Thyroid gland (tissue), 4 donors: Measurements from ENCODE around the gene ZBTB25. TPM values are rescaled to one million over a fixed set of nuclear protein-coding genes. Genes with fewer than 3 reads are reported as not detected.
"Not testable (repeated sequence)": the region's sequence is repeated elsewhere in the genome, so short reads cannot be mapped to it uniquely, and the experiment has no call there.

Experiments
- DNase-seq, 2 donors: peaks; one replicate each; pipeline ENCODE4 v3.0.0-alpha.2; 2019
- H3K27ac ChIP-seq, 3 donors: fragments of 200-600 bp; sonication (generic); 1 replicate in 2 of 3; 2 replicates in 1 of 3; pipeline ENCODE4 v1.5.1; 2016 to 2019; ENCODE audit warnings: mild to moderate bottlenecking in 1 of 3, moderate library complexity in 1 of 3
- H3K27me3 ChIP-seq: fragments of 200-600 bp; sonication (generic); one replicate; pipeline ENCODE4 v1.5.1; 2019
- H3K36me3 ChIP-seq, 2 donors: fragments of 200-600 bp; sonication (generic); one replicate each; pipeline ENCODE4 v1.5.1; 2016 to 2019
- H3K4me1 ChIP-seq, 2 donors: fragments of 200-600 bp; sonication (generic); one replicate each; pipeline ENCODE4 v1.5.1; 2017 to 2019
- H3K4me3 ChIP-seq, 3 donors: fragments of 200-600 bp; sonication (generic); replicated peaks in 1 of 3; 1 replicate in 2 of 3; 2 replicates in 1 of 3; pipeline ENCODE4 v1.5.1; 2016; ENCODE audit warnings: mild to moderate bottlenecking in 1 of 3
- H3K9me3 ChIP-seq: fragments of 200-600 bp; sonication (generic); one replicate; pipeline ENCODE4 v1.5.1; 2017
- POLR2A ChIP-seq, 2 donors: fragments of 450-650 bp; IDR thresholded peaks; one replicate each; pipeline ENCODE4 v1.6.1; 2017; ENCODE audit warnings: antibody characterized with exemption in 2 of 2, mild to moderate bottlenecking in 2 of 2, moderate library complexity in 1 of 2
- WGBS, 2 donors: methylation state at CpG; one replicate each; pipeline ENCODE4 v1.1.5; 2017; 5-methylcytosine and 5-hydroxymethylcytosine counted together
- intact Hi-C: fragments of 100-400 bp; cut with DNase I; formaldehyde crosslinking; loops from one replicate; pipeline ENCODE4 v1.15.1; 2023
- total RNA-seq, 4 donors: library from RNA; depleted of rRNA; stranded (reverse); fragments of >200 nt; gene quantifications; one replicate each; pipeline ENCODE4 v1.2.3, GENCODE V29; 2016
- TF ChIP-seq, protein P1 (sequence below), 6 experiments: fragments of 200-600 bp in 3 of 6; fragments of 450-650 bp in 3 of 6; sonication (generic) in 3 of 6; IDR thresholded peaks; one replicate each; pipeline ENCODE4 v1.5.1; 2016 to 2019; ENCODE audit warnings: antibody characterized with exemption in 6 of 6, mild to moderate bottlenecking in 2 of 6, inconsistent platforms in 1 of 6, moderate library complexity in 1 of 6

The ZBTB25 gene
- total RNA-seq, 4 donors from 2014 or later: 15.9 to 23.0 (median 17.7) TPM

DNA sequence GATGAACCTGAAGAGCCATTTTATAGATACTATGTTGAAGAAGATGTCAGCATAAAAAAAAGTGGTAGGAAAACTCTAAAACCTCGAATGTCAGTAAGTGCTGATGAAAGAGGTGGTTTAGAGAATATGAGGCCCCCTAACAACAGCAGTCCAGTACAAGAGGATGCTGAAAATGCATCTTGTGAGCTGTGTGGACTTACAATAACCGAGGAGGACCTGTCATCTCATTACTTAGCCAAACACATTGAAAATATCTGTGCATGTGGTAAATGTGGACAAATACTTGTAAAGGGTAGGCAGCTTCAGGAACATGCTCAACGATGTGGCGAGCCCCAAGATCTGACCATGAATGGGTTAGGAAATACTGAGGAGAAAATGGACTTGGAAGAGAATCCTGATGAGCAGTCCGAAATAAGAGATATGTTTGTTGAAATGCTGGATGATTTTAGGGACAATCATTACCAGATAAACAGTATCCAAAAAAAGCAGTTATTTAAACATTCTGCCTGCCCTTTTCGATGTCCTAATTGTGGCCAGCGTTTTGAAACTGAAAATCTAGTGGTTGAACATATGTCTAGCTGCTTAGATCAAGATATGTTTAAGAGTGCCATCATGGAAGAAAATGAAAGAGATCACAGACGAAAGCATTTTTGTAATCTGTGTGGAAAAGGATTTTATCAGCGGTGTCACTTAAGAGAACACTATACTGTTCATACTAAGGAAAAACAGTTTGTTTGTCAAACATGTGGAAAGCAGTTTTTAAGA is 19.1 kb upstream of the ZBTB25 start:
- H3K4me3 ChIP-seq: no peak overlapping the region
- intact Hi-C loops: no loop called here
- peaks cover 0 to 4% of the 10 kb centered on the region in 2 donors for H3K4me1 ChIP-seq
- no peak overlapping the region for H3K27ac ChIP-seq
- H3K9me3 ChIP-seq: no peaks in the 10 kb centered on the region
- DNase-seq: no peak
- TF ChIP-seq, protein P1, sequence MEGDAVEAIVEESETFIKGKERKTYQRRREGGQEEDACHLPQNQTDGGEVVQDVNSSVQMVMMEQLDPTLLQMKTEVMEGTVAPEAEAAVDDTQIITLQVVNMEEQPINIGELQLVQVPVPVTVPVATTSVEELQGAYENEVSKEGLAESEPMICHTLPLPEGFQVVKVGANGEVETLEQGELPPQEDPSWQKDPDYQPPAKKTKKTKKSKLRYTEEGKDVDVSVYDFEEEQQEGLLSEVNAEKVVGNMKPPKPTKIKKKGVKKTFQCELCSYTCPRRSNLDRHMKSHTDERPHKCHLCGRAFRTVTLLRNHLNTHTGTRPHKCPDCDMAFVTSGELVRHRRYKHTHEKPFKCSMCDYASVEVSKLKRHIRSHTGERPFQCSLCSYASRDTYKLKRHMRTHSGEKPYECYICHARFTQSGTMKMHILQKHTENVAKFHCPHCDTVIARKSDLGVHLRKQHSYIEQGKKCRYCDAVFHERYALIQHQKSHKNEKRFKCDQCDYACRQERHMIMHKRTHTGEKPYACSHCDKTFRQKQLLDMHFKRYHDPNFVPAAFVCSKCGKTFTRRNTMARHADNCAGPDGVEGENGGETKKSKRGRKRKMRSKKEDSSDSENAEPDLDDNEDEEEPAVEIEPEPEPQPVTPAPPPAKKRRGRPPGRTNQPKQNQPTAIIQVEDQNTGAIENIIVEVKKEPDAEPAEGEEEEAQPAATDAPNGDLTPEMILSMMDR (IDR thresholded peaks at IDR 0.05): no peak
- no peak for TF ChIP-seq POLR2A (IDR thresholded peaks at IDR 0.05)
- 93% methylated on average over 9 of the region's 9 CpGs for WGBS, 2 donors
- peaks cover 4 to 12% of the 10 kb centered on the region in 2 donors for H3K36me3 ChIP-seq
- H3K27me3 ChIP-seq: no peaks in the 10 kb centered on the region

DNA sequence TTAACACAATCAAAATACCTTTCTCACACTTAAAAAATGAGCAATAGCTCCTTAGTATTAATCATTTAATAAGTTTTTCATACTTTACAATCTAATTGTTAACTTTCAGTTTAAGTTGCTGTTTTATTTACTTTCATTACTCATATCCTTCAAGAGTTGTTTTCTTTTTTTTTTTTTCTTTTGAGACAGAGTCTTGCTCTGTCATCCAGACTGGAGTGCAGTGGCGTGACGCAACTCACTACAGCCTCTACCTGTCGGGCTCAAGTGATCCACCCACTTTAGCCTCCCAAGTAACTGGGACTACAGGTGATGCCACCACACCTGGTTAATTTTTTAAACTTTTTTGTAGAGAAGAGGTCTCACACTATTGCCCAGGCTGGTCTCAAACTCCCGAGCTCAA is 17.1 kb upstream of the ZBTB25 start:
- Histone ChIP-seq H3K27ac (no peak overlapping the region), H3K9me3 (no peaks in the 10 kb centered on the region), H3K4me3 (no peak overlapping the region), H3K36me3 (peaks cover 4 to 12% of the 10 kb centered on the region in 2 donors), H3K4me1 (peaks cover 13 to 15% of the 10 kb centered on the region in 2 donors), H3K27me3 (no peaks in the 10 kb centered on the region)
- WGBS, 2 donors: 95 to 96% methylated on average over 4 of the region's 4 CpGs
- TF ChIP-seq, protein P1 (IDR thresholded peaks at IDR 0.05): no peak
- no peak for TF ChIP-seq POLR2A (IDR thresholded peaks at IDR 0.05)
- intact Hi-C loops: no loop called here
- no peak for DNase-seq

DNA sequence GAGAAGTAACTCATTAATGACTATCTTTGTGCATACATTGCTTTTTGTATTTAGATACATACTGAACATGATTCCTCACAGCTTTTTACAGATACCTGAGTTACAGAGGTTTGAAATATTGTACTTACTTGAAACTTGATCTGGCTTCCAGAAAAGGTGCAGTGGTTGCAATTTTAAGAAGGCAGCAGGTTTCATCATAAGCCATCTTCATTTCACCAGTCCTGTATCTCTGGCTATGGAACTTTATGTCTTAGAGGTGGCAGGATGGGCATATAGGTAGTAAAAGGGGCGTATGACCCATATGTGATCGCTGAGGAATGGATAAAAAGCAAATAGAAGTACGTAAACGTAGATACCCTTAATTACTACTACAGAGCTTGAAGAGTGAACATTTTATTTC is 14.6 kb upstream of the ZBTB25 start:
- WGBS, 2 donors: 79 to 93% methylated on average over 4 of the region's 4 CpGs
- peaks cover 28 to 35% of the 10 kb centered on the region in 2 donors for H3K4me1 ChIP-seq
- H3K36me3 ChIP-seq: peaks cover 3 to 12% of the 10 kb centered on the region in 2 donors
- H3K27ac ChIP-seq: peak overlapping the region in 1 of 3 donors; percentile 43
- H3K4me3 ChIP-seq: no peak overlapping the region
- TF ChIP-seq POLR2A (IDR thresholded peaks at IDR 0.05): no peak
- TF ChIP-seq, protein P1 (IDR thresholded peaks at IDR 0.05): no peak
- no peaks in the 10 kb centered on the region for H3K9me3 ChIP-seq
- no peaks in the 10 kb centered on the region for H3K27me3 ChIP-seq
- DNase-seq: no peak
- intact Hi-C loops: no loop called here

GRCh38 chr14:64517667-64518066 is 14.0 kb upstream of the ZBTB25 start:
- H3K4me3 ChIP-seq, H3K27me3 ChIP-seq, H3K36me3 ChIP-seq, intact Hi-C loops, H3K9me3 ChIP-seq, DNase-seq: not testable (repeated sequence)
- H3K27ac ChIP-seq: peak overlapping the region in 1 of 3 donors; percentile 43
- WGBS, 2 donors: 85 to 94% methylated on average over 6 of the region's 6 CpGs
- H3K4me1 ChIP-seq: peaks cover 31 to 38% of the 10 kb centered on the region in 2 donors

- Histone ChIP-seq H3K27ac (peak overlapping the region in 2 of 3 donors; percentile 4 to 30), H3K4me3 (no peak overlapping the region), H3K4me1 (peaks cover 38 to 44% of the 10 kb centered on the region in 2 donors), H3K9me3 (no peaks in the 10 kb centered on the region), H3K27me3 (no peaks in the 10 kb centered on the region), H3K36me3 (peaks cover 0 to 3% of the 10 kb centered on the region in 2 donors)
- WGBS, 2 donors: 79 to 92% methylated on average over 1 of the region's 1 CpG
- DNase-seq: no peak
- intact Hi-C loops: no loop called here
- no peak for TF ChIP-seq POLR2A (IDR thresholded peaks at IDR 0.05)
- TF ChIP-seq, protein P1 (IDR thresholded peaks at IDR 0.05): no peak
Measured at GRCh38 chr14:64516969-64517368, 13.3 kb upstream of the ZBTB25 start.
